Measurements from ENCODE around the gene AGAP3. TPM values are rescaled to one million over a fixed set of nuclear protein-coding genes. Genes with fewer than 3 reads are reported as not detected.

Gene AGAP3
- total RNA-seq, 3 donors from 2014 or later (not counting 1 experiment from before 2014, with no cell fraction given) = 27.7 to 46.9 (median 42.8) TPM

- WGBS (ENCODE audit: insufficient coverage) = 94% methylated on average over 31 of the region's 31 CpGs
These were observed 55.8 kb downstream of the AGAP3 start for GRCh38 chr7:151141855-151142685.

GRCh38 chr7:151142686-151143040 is 56.4 kb downstream of the AGAP3 start:
- no peaks in the 10 kb centered on the region for H3K4me1 ChIP-seq (ENCODE audit: control insufficient read depth, insufficient read depth, low read length)
- H3K4me3 ChIP-seq (ENCODE audit: low read length) = no peak overlapping the region
- Mint-ChIP-seq H3K27ac (no peak overlapping the region), H3K36me3 (no peaks in the 10 kb centered on the region), H3K27me3 (ENCODE audit: low read depth in 2 of 2) (no peaks in the 10 kb centered on the region), H3K4me1 (no peaks in the 10 kb centered on the region), H3K9me3 (no peaks in the 10 kb centered on the region), H3K4me3 (no peak overlapping the region)
- WGBS (ENCODE audit: insufficient coverage) = 88% methylated on average over 10 of the region's 10 CpGs
- TF ChIP-seq CTCF (IDR thresholded peaks at IDR 0.05) = no peak
- no peaks in the 10 kb centered on the region for H3K27me3 ChIP-seq (ENCODE audit: control insufficient read depth, insufficient read depth, low read length)
- peaks cover 5% of the 10 kb centered on the region for H3K36me3 ChIP-seq (ENCODE audit: control insufficient read depth, insufficient read depth, low read length)
- ATAC-seq = no peak
- H3K27ac ChIP-seq (ENCODE audit: low read length) = no peak overlapping the region
- intact Hi-C loops (cut with micrococcal nuclease) = no loop called here
- DNase-seq = no peak
- no peaks in the 10 kb centered on the region for H3K9me3 ChIP-seq (ENCODE audit: control insufficient read depth, insufficient read depth, low read length)

More at GRCh38 chr7:151141855-151142685, 55.8 kb downstream of the AGAP3 start:
- ATAC-seq (no peak), DNase-seq (no peak)
- intact Hi-C loops (cut with micrococcal nuclease) = no loop called here
- Mint-ChIP-seq H3K36me3 (no peaks in the 10 kb centered on the region), H3K27me3 (ENCODE audit: low read depth in 2 of 2) (no peaks in the 10 kb centered on the region), H3K9me3 (no peaks in the 10 kb centered on the region), H3K4me3 (no peak overlapping the region), H3K27ac (no peak overlapping the region), H3K4me1 (no peaks in the 10 kb centered on the region)
- no peaks in the 10 kb centered on the region for H3K27me3 ChIP-seq (ENCODE audit: control insufficient read depth, insufficient read depth, low read length)
- H3K27ac ChIP-seq (ENCODE audit: low read length) = no peak overlapping the region
- H3K4me3 ChIP-seq (ENCODE audit: low read length) = no peak overlapping the region
- no peaks in the 10 kb centered on the region for H3K4me1 ChIP-seq (ENCODE audit: control insufficient read depth, insufficient read depth, low read length)
- peaks cover 5% of the 10 kb centered on the region for H3K36me3 ChIP-seq (ENCODE audit: control insufficient read depth, insufficient read depth, low read length)
- H3K9me3 ChIP-seq (ENCODE audit: control insufficient read depth, insufficient read depth, low read length) = no peaks in the 10 kb centered on the region
- no peak for TF ChIP-seq CTCF (IDR thresholded peaks at IDR 0.05)

GRCh38 chr7:151143261-151144015 is 57.2 kb downstream of the AGAP3 start:
- no peaks in the 10 kb centered on the region for H3K27me3 Mint-ChIP-seq (ENCODE audit: low read depth in 2 of 2)
- H3K36me3 ChIP-seq (ENCODE audit: control insufficient read depth, insufficient read depth, low read length) = peaks cover 5% of the 10 kb centered on the region
- H3K27me3 ChIP-seq (ENCODE audit: control insufficient read depth, insufficient read depth, low read length) = no peaks in the 10 kb centered on the region
- H3K4me1 Mint-ChIP-seq = no peaks in the 10 kb centered on the region
- H3K36me3 Mint-ChIP-seq = no peaks in the 10 kb centered on the region
- no peaks in the 10 kb centered on the region for H3K9me3 ChIP-seq (ENCODE audit: control insufficient read depth, insufficient read depth, low read length)
- H3K27ac Mint-ChIP-seq = no peak overlapping the region
- DNase-seq (no peak), ATAC-seq (no peak)
- H3K4me1 ChIP-seq (ENCODE audit: control insufficient read depth, insufficient read depth, low read length) = no peaks in the 10 kb centered on the region
- 89% methylated on average over 25 of the region's 25 CpGs for WGBS (ENCODE audit: insufficient coverage)
- H3K4me3 ChIP-seq (ENCODE audit: low read length) = no peak overlapping the region
- H3K27ac ChIP-seq (ENCODE audit: low read length) = no peak overlapping the region
- H3K9me3 Mint-ChIP-seq = no peaks in the 10 kb centered on the region
- no peak for TF ChIP-seq CTCF (IDR thresholded peaks at IDR 0.05)
- H3K4me3 Mint-ChIP-seq = no peak overlapping the region
- intact Hi-C loops (cut with micrococcal nuclease) = no loop called here
